Measurements from ENCODE around the gene CTBS. TPM values are rescaled to one million over a fixed set of nuclear protein-coding genes. Genes with fewer than 3 reads are reported as not detected.

Gene CTBS, protein sequence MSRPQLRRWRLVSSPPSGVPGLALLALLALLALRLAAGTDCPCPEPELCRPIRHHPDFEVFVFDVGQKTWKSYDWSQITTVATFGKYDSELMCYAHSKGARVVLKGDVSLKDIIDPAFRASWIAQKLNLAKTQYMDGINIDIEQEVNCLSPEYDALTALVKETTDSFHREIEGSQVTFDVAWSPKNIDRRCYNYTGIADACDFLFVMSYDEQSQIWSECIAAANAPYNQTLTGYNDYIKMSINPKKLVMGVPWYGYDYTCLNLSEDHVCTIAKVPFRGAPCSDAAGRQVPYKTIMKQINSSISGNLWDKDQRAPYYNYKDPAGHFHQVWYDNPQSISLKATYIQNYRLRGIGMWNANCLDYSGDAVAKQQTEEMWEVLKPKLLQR
- total RNA-seq, result 11.0 to 11.4 TPM (median 11.1 TPM) in 3 replicates

DNA sequence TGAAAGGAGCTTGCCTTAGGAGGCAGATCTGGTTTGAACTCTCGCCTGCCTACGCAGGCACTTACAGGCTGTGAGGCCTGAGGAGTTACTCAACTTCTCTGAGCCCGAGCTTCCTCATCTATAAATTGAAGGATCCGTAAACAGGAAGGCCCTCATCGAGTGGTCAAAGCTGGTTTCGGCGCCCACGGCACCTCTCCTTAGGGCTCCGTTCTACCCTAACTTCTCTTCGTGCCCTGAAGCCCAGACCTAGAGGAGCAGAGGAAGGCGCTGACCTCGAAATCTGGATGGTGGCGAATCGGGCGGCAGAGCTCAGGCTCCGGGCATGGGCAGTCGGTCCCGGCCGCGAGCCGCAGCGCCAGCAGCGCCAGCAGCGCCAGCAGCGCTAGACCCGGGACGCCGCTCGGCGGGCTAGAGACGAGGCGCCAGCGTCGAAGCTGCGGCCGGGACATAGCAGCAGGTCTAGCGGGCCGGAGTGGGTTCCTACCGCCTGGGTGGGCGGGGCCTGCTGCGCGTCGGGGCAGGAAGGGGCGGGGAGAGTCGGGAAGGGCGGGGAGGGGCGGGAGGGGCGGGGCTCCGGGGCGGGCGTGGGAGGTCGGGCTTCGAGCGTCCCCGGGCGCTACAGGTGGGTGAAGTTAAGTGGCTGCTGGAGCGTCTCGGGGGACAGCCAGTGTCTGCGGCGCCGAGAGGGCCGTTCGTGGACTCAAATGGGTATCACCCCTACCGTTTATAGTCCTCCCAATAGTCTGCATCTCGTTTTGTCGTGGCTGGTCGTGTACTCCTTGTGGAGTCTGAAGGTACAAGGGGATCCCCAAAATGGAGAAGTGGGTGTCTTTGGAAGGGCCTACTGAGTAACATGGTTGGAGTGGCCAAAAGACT lies at the start of gene CTBS:
Gene CTBS (minus strand): TSS at position 474 of the 876 bp plus-strand sequence. CDS start 25 bp downstream, at position 449.
- TF ChIP-seq, protein P1, sequence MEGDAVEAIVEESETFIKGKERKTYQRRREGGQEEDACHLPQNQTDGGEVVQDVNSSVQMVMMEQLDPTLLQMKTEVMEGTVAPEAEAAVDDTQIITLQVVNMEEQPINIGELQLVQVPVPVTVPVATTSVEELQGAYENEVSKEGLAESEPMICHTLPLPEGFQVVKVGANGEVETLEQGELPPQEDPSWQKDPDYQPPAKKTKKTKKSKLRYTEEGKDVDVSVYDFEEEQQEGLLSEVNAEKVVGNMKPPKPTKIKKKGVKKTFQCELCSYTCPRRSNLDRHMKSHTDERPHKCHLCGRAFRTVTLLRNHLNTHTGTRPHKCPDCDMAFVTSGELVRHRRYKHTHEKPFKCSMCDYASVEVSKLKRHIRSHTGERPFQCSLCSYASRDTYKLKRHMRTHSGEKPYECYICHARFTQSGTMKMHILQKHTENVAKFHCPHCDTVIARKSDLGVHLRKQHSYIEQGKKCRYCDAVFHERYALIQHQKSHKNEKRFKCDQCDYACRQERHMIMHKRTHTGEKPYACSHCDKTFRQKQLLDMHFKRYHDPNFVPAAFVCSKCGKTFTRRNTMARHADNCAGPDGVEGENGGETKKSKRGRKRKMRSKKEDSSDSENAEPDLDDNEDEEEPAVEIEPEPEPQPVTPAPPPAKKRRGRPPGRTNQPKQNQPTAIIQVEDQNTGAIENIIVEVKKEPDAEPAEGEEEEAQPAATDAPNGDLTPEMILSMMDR (IDR thresholded peaks at IDR 0.05; ENCODE audit: unreplicated experiment), result no peak
- peaks cover 29% of the 10 kb centered on the region for H3K4me1 Mint-ChIP-seq
- peak within 1 kb of the TSS; percentile 98 for H3K27ac Mint-ChIP-seq
- peak; percentile 82 to 84 for DNase-seq (ENCODE audit: low spot score in 2 of 2, unreplicated experiment in 2 of 2)
- no peaks in the 10 kb centered on the region for H3K27me3 Mint-ChIP-seq (ENCODE audit: low read depth)
- peaks cover 11% of the 10 kb centered on the region for H3K36me3 Mint-ChIP-seq
- no peaks in the 10 kb centered on the region for H3K9me3 Mint-ChIP-seq
- H3K4me3 Mint-ChIP-seq, result peak within 1 kb of the TSS; percentile 91

DNA sequence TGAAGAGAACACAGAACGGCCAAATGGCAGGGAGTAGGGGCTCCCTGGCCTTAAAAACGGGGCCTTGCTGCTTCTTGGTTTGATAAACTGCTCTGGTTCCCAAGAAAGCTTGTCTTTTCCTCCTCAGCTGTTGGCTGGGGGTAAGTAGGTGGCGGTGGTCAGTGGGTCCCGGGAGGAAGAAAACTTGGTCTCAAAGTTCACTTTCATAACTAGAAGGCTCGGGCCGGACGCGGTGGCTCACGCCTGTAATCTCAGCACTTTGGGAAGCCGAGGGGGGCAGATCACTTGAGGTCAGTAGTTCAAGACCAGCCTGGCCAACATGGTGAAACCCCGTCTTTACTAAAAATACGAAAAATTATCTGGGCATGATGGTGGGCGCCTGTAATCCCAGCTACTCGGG lies 47.3 kb upstream of the CTBS start:
- Mint-ChIP-seq H3K4me3 (no peak overlapping the region), H3K27ac (no peak overlapping the region), H3K27me3 (ENCODE audit: low read depth) (no peaks in the 10 kb centered on the region), H3K36me3 (no peaks in the 10 kb centered on the region), H3K9me3 (no peaks in the 10 kb centered on the region), H3K4me1 (peaks cover 31% of the 10 kb centered on the region)
- DNase-seq (ENCODE audit: low spot score in 2 of 2, unreplicated experiment in 2 of 2), result no peak
- TF ChIP-seq, protein P1 (IDR thresholded peaks at IDR 0.05; ENCODE audit: unreplicated experiment), result no peak

DNA sequence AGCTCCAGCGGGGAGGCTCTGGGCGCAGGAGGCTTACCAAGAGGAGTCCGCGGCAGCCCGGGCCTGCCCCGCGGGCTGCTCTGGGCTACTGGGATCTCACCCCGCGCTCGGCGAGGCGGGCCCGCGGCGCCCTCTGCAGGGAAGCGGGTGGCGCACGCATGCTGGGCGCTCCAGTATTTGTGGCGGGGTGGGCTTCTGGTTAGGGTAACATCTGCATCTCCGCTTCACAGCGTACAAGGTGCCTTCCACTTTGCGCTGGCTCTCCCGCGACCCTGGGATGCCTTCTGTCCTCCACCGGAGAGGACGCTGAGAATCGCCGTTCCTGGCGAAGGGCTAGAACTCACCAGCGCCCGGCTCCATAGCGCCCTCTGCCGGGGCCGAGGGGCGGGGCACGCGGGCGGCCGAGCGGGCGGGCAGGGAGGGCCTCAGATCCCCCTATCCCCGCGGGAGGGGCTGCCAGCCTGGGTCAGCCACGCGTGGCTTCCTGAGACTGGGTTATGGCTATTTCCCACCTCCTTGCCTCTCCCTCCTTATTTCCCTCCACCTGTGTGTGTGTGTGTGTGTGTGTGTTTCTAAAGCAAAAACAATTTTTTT lies 46.6 kb upstream of the CTBS start:
- Mint-ChIP-seq H3K9me3 (no peaks in the 10 kb centered on the region), H3K4me3 (peak overlapping the region; percentile 88), H3K36me3 (no peaks in the 10 kb centered on the region), H3K27me3 (ENCODE audit: low read depth) (no peaks in the 10 kb centered on the region), H3K27ac (no peak overlapping the region), H3K4me1 (peaks cover 30% of the 10 kb centered on the region)
- DNase-seq (ENCODE audit: low spot score in 2 of 2, unreplicated experiment in 2 of 2), result peak; percentile 70 to 91
- TF ChIP-seq, protein P1 (IDR thresholded peaks at IDR 0.05; ENCODE audit: unreplicated experiment), result peak; percentile 95

DNA sequence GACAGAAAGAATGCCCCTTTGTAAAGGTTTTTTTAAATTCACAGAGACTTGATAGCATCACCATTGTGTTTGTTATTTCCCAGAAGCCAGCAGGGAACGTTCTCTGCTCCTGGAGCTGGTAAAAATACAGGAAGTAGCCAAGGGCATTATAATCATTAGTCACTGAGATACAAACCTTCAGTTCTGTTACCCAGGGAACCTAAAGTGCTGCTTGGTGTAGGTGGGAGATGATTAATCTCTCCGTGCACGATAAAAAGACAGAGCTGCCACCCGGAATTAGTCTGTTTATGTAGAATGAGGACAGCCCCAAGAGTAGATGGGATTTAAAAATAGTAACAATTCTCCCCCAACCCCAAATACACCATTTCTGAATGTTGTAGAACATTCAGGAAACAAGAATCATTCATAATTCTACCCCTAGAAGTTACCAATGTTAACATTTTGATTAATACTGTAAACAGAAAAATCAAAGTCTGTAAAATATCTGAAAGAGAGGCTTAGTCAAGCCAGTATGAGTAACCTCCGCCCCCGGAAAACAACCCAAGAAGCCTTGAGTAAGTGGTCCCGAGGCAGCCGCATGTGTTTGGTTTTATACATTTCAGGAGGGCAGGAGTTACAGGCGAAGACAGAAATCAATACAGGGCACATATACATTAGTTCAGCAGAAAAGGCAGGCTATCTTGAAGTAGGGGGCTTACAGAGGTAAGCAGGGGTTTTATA lies 45.3 kb upstream of the CTBS start:
- peaks cover 6% of the 10 kb centered on the region for H3K36me3 Mint-ChIP-seq
- peak overlapping the region; percentile 88 for H3K4me3 Mint-ChIP-seq
- peaks cover 20% of the 10 kb centered on the region for H3K4me1 Mint-ChIP-seq
- no peaks in the 10 kb centered on the region for H3K27me3 Mint-ChIP-seq (ENCODE audit: low read depth)
- no peak for DNase-seq (ENCODE audit: low spot score in 2 of 2, unreplicated experiment in 2 of 2)
- H3K27ac Mint-ChIP-seq, result peak overlapping the region; percentile 67
- TF ChIP-seq, protein P1 (IDR thresholded peaks at IDR 0.05; ENCODE audit: unreplicated experiment), result no peak
- H3K9me3 Mint-ChIP-seq, result peaks cover 6% of the 10 kb centered on the region

DNA sequence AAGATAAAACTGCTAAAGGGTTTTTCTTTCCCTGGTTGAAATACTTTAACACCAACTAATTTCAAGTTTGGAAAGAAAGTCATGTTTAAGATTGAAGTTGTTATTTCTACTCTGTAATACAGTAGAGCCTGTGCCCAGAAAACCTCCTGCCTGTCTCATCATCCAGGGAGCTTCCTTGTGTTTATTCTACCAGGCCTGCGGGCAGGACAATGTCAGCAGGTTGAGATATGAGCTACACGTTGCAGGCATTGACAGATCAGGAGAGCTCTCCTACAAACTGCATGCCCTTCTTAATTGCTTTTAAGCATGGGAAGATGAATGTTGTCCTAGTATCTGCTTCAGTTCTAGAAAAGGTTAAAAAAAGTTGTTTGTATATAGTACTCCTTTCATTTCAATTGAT lies 43.1 kb upstream of the CTBS start:
- no peak overlapping the region for H3K4me3 Mint-ChIP-seq
- peaks cover 24% of the 10 kb centered on the region for H3K9me3 Mint-ChIP-seq
- TF ChIP-seq, protein P1 (IDR thresholded peaks at IDR 0.05; ENCODE audit: unreplicated experiment), result no peak
- no peak for DNase-seq (ENCODE audit: low spot score in 2 of 2, unreplicated experiment in 2 of 2)
- H3K4me1 Mint-ChIP-seq, result peaks cover 19% of the 10 kb centered on the region
- no peaks in the 10 kb centered on the region for H3K27me3 Mint-ChIP-seq (ENCODE audit: low read depth)
- peaks cover 20% of the 10 kb centered on the region for H3K36me3 Mint-ChIP-seq
- no peak overlapping the region for H3K27ac Mint-ChIP-seq

All from mesothelial cell of epicardium (in vitro differentiated cells).